SK-N-SH treated with all-trans-retinoic acid at 6 μM for 48 hours (cell line): ENCODE data around the gene SH3BP1.

ENCODE experiments used
- ARNTL ChIP-seq: fragments of 450-650 bp; formaldehyde crosslinking; IDR thresholded peaks from 2 replicates; pipeline ENCODE4 v1.5.0; 2020; ENCODE audit warnings: low read depth, mild to moderate bottlenecking, moderate library complexity, borderline replicate concordance
- BACH2 ChIP-seq: fragments of 250-450 bp; sonication (Bioruptor Pico); IDR thresholded peaks from 2 replicates; pipeline ENCODE4 v1.9.0; 2021; ENCODE audit warnings: mild to moderate bottlenecking, borderline replicate concordance
- ESRRG ChIP-seq: fragments of 250-450 bp; sonication (Bioruptor Pico); IDR thresholded peaks from 2 replicates; pipeline ENCODE4 v1.6.1; 2021; ENCODE audit warnings: mild to moderate bottlenecking
- GLIS3 ChIP-seq: fragments of 250-450 bp; sonication (Bioruptor Pico); IDR thresholded peaks from 2 replicates; pipeline ENCODE4 v1.5.0; 2020; ENCODE audit warnings: mild to moderate bottlenecking, moderate library complexity
- PPARA ChIP-seq: fragments of 250-450 bp; sonication (Bioruptor Pico); IDR thresholded peaks from 2 replicates; pipeline ENCODE4 v1.5.0; 2020; ENCODE audit warnings: mild to moderate bottlenecking, borderline replicate concordance
- SNAI2 ChIP-seq: fragments of 250-450 bp; sonication (Bioruptor Pico); IDR thresholded peaks from 2 replicates; pipeline ENCODE4 v1.5.0; 2020; ENCODE audit warnings: mild to moderate bottlenecking, moderate library complexity
- ZFP3 ChIP-seq: fragments of 250-450 bp; sonication (Bioruptor Pico); IDR thresholded peaks from 2 replicates; pipeline ENCODE4 v1.5.0; 2020; ENCODE audit warnings: mild to moderate bottlenecking, moderate library complexity
- ZFP30 ChIP-seq: fragments of 450-650 bp; formaldehyde crosslinking; IDR thresholded peaks from 2 replicates; pipeline ENCODE4 v1.5.0; 2022; ENCODE audit warnings: mild to moderate bottlenecking, moderate library complexity
- ZNF70 ChIP-seq: fragments of 450-650 bp; formaldehyde crosslinking; IDR thresholded peaks from 2 replicates; pipeline ENCODE4 v1.5.0; 2020; ENCODE audit warnings: mild to moderate bottlenecking, moderate library complexity
- TF ChIP-seq, protein P1 (sequence below): fragments of 250-450 bp; sonication (Bioruptor Pico); IDR thresholded peaks from 2 replicates; pipeline ENCODE4 v1.5.1; 2020; ENCODE audit warnings: low read depth, mild to moderate bottlenecking, moderate library complexity
- TF ChIP-seq, protein P2 (sequence below): fragments of 250-450 bp; sonication (Bioruptor Pico); IDR thresholded peaks from 2 replicates; pipeline ENCODE4 v1.8.0; 2021; ENCODE audit warnings: low read depth, mild to moderate bottlenecking, moderate library complexity, borderline replicate concordance
- TF ChIP-seq, protein P3 (sequence below): fragments of 250-450 bp; sonication (Bioruptor Pico); IDR thresholded peaks from 2 replicates; pipeline ENCODE4 v1.8.0; 2020; ENCODE audit warnings: mild to moderate bottlenecking, moderate library complexity, borderline replicate concordance

DNA sequence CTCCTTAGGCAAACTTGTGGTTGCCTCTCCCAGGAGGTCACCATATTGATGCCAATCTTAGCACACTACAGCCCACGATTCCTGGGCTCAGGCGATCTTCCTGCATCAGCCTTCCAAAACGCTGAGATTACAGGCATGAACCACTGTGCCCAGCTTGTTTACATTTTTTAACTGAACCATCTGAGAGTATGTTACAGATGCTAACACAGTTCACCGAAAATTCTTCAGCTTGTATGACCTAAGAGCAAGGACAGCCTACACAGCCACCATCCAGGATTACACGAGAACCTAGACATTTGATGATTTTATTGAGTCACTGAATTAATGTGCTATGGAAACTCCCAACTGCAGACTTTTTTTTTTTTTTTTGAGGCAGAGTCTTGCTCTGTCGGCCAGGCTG is 30.1 kb downstream of the SH3BP1 start:
- TF ChIP-seq, protein P1, sequence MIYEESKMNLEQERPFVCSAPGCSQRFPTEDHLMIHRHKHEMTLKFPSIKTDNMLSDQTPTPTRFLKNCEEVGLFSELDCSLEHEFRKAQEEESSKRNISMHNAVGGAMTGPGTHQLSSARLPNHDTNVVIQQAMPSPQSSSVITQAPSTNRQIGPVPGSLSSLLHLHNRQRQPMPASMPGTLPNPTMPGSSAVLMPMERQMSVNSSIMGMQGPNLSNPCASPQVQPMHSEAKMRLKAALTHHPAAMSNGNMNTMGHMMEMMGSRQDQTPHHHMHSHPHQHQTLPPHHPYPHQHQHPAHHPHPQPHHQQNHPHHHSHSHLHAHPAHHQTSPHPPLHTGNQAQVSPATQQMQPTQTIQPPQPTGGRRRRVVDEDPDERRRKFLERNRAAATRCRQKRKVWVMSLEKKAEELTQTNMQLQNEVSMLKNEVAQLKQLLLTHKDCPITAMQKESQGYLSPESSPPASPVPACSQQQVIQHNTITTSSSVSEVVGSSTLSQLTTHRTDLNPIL, result no peak
- TF ChIP-seq, protein P2, sequence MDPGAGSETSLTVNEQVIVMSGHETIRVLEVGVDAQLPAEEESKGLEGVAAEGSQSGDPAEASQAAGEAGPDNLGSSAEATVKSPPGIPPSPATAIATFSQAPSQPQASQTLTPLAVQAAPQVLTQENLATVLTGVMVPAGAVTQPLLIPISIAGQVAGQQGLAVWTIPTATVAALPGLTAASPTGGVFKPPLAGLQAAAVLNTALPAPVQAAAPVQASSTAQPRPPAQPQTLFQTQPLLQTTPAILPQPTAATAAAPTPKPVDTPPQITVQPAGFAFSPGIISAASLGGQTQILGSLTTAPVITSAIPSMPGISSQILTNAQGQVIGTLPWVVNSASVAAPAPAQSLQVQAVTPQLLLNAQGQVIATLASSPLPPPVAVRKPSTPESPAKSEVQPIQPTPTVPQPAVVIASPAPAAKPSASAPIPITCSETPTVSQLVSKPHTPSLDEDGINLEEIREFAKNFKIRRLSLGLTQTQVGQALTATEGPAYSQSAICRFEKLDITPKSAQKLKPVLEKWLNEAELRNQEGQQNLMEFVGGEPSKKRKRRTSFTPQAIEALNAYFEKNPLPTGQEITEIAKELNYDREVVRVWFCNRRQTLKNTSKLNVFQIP (CRISPR knock-in tag), result no peak
- TF ChIP-seq SNAI2 (CRISPR knock-in tag) (no peak), ZFP30 (CRISPR knock-in tag) (no peak), PPARA (CRISPR knock-in tag) (no peak), ESRRG (CRISPR knock-in tag) (no peak), ARNTL (CRISPR knock-in tag) (no peak), ZNF70 (CRISPR knock-in tag) (no peak), BACH2 (CRISPR knock-in tag) (no peak), GLIS3 (CRISPR knock-in tag) (no peak), ZFP3 (no peak)
- TF ChIP-seq, protein P3, sequence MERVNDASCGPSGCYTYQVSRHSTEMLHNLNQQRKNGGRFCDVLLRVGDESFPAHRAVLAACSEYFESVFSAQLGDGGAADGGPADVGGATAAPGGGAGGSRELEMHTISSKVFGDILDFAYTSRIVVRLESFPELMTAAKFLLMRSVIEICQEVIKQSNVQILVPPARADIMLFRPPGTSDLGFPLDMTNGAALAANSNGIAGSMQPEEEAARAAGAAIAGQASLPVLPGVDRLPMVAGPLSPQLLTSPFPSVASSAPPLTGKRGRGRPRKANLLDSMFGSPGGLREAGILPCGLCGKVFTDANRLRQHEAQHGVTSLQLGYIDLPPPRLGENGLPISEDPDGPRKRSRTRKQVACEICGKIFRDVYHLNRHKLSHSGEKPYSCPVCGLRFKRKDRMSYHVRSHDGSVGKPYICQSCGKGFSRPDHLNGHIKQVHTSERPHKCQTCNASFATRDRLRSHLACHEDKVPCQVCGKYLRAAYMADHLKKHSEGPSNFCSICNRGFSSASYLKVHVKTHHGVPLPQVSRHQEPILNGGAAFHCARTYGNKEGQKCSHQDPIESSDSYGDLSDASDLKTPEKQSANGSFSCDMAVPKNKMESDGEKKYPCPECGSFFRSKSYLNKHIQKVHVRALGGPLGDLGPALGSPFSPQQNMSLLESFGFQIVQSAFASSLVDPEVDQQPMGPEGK (CRISPR knock-in tag), result no peak
